ENCODE data around the gene AATK. TPM values are rescaled to one million over a fixed set of nuclear protein-coding genes. Genes with fewer than 3 reads are reported as not detected.
A peak's percentile ranks its signal among the peaks of the same experiment; 100 is the strongest.

AATK gene
- total and polyA plus RNA-seq, 9 of the 15 experiments (the other 6 are each of a cell fraction or from before 2014, with no cell fraction given): 0.11 to 0.55 (median 0.38) TPM; not detected in 5

DNA sequence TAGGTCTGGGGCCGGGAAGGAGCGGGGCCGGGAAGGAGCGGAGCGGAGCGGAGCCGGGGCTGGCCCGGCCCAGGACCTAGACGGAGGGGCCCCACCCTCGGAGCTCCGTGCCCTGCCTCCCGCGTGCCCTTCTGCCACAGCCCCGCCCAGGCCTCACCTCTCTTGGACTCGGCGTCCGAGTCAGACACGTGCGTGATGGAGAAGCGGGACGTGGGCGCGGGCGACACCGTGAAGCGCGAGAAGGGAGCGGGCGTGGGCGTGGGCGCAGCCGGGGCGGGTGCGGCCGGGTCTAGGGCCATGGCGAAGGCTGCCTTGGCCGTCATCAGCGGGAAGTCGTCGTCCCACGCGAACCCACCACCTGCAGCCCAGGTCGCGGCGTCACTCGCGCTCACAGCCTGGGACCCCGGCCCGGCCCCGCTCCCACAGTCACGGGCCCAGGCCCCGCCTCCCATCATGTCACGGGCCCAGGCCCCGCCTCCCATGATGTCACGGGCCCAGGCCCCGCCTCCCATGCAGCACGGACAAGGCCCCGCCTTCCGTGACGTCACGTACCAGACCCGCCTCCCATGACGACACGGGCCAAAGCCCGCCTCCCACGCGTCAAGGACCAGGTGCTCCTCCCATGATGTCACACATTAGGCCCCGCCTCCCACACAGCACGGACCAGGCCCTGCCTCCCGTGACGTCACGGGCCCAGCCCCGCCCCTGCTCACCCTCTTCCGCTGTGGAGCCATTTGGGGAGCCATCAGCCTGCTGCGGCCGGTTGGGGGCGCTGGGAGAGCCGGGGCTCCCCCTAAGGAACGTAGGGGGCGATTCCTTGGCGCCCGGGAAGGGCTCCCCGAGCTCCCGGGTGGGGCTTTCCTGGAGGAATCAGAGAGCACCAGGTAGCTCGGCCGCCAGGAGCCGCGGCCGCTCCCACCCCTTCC lies 46.5 kb downstream of the AATK start (continued):
- TF ChIP-seq HEY1 (CRISPR knock-in tag; IDR thresholded peaks at IDR 0.05; ENCODE audit: borderline replicate concordance) (no peak), ZNF561 (CRISPR knock-in tag; conservative IDR thresholded peaks at IDR 0.05) (no peak), ZNF133 (CRISPR knock-in tag; IDR thresholded peaks at IDR 0.05) (no peak), CBFA2T3 (IDR thresholded peaks at IDR 0.05) (0 out of 2 replicates have a peak, but pooled peaks have one; percentile 2), ZNF586 (CRISPR knock-in tag; conservative IDR thresholded peaks at IDR 0.05) (no peak), ZNF175 (CRISPR knock-in tag; IDR thresholded peaks at IDR 0.05; ENCODE audit: low read depth) (no peak), MCM7 (IDR thresholded peaks at IDR 0.05) (no peak), GTF2F1 (IDR thresholded peaks at IDR 0.05; ENCODE audit: low read depth, low read length) (no peak), ZNF140 (CRISPR knock-in tag; IDR thresholded peaks at IDR 0.05) (no peak), RFX1 (IDR thresholded peaks at IDR 0.05) (no peak), ZC3H11A (IDR thresholded peaks at IDR 0.05; ENCODE audit: low read depth, low read length) (peak; percentile 80), ZC3H8 (IDR thresholded peaks at IDR 0.05) (no peak), JUN (IDR thresholded peaks at IDR 0.05; ENCODE audit: borderline replicate concordance, low read depth, low read length) (peak; percentile 75), JUN (CRISPR knock-in tag; IDR thresholded peaks at IDR 0.05; ENCODE audit: borderline replicate concordance) (no peak), ZNF644 (tag; IDR thresholded peaks at IDR 0.05; ENCODE audit: low read depth) (no peak), BRCA1 (IDR thresholded peaks at IDR 0.05) (no peak), BRCA1 (CRISPR knock-in tag; IDR thresholded peaks at IDR 0.05) (no peak), ZNF785 (CRISPR knock-in tag; IDR thresholded peaks at IDR 0.05) (no peak), CEBPG (CRISPR knock-in tag; IDR thresholded peaks at IDR 0.05) (peak; percentile 54), CEBPG (tag; conservative IDR thresholded peaks at IDR 0.05 in 1 of 2, IDR thresholded peaks at IDR 0.05 in 1 of 2) (no peak; a peak in 1 of 4 replicates), NBN (IDR thresholded peaks at IDR 0.05; ENCODE audit: low read depth) (peak; percentile 100), ZNF764 (CRISPR knock-in tag; IDR thresholded peaks at IDR 0.05; ENCODE audit: low read depth) (0 out of 2 replicates have a peak, but pooled peaks have one; percentile 51), ATF1 (CRISPR knock-in tag; IDR thresholded peaks at IDR 0.05) (peak; percentile 91), ATF1 (tag; IDR thresholded peaks at IDR 0.05) (peak; percentile 100)
- TF ChIP-seq, protein P1, sequence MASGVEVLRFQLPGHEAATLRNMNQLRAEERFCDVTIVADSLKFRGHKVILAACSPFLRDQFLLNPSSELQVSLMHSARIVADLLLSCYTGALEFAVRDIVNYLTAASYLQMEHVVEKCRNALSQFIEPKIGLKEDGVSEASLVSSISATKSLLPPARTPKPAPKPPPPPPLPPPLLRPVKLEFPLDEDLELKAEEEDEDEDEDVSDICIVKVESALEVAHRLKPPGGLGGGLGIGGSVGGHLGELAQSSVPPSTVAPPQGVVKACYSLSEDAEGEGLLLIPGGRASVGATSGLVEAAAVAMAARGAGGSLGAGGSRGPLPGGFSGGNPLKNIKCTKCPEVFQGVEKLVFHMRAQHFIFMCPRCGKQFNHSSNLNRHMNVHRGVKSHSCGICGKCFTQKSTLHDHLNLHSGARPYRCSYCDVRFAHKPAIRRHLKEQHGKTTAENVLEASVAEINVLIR (CRISPR knock-in tag; IDR thresholded peaks at IDR 0.05): peak; percentile 97
- TF ChIP-seq, protein P2, sequence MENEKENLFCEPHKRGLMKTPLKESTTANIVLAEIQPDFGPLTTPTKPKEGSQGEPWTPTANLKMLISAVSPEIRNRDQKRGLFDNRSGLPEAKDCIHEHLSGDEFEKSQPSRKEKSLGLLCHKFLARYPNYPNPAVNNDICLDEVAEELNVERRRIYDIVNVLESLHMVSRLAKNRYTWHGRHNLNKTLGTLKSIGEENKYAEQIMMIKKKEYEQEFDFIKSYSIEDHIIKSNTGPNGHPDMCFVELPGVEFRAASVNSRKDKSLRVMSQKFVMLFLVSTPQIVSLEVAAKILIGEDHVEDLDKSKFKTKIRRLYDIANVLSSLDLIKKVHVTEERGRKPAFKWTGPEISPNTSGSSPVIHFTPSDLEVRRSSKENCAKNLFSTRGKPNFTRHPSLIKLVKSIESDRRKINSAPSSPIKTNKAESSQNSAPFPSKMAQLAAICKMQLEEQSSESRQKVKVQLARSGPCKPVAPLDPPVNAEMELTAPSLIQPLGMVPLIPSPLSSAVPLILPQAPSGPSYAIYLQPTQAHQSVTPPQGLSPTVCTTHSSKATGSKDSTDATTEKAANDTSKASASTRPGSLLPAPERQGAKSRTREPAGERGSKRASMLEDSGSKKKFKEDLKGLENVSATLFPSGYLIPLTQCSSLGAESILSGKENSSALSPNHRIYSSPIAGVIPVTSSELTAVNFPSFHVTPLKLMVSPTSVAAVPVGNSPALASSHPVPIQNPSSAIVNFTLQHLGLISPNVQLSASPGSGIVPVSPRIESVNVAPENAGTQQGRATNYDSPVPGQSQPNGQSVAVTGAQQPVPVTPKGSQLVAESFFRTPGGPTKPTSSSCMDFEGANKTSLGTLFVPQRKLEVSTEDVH (IDR thresholded peaks at IDR 0.05; ENCODE audit: low read depth, partially characterized antibody): peak; percentile 89
- TF ChIP-seq, protein P3, sequence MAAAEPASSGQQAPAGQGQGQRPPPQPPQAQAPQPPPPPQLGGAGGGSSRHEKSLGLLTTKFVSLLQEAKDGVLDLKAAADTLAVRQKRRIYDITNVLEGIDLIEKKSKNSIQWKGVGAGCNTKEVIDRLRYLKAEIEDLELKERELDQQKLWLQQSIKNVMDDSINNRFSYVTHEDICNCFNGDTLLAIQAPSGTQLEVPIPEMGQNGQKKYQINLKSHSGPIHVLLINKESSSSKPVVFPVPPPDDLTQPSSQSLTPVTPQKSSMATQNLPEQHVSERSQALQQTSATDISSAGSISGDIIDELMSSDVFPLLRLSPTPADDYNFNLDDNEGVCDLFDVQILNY (CRISPR knock-in tag; IDR thresholded peaks at IDR 0.05): no peak
